Psoas muscle (tissue), 8 donors: ENCODE results near the gene AFAP1. TPM values are rescaled to one million over a fixed set of nuclear protein-coding genes. Genes with fewer than 3 reads are reported as not detected.

Experiments used
- ATAC-seq, 4 donors: fragments of 200-7000 bp; cut with Tn5 transposase; one replicate each; pipeline ENCODE4 v1.9.1; 2020; ENCODE audit warnings: moderate library complexity in 3 of 4, mild to moderate bottlenecking in 2 of 4
- DNase-seq, 2 donors: peaks; one replicate each; pipeline ENCODE4 v3.0.0-alpha.2; 2020
- H3K27ac ChIP-seq: fragments of 200-600 bp; one replicate; pipeline ENCODE4 v1.8.0; 2022
- H3K27me3 ChIP-seq, 3 donors: fragments of 200-600 bp in 1 of 3; one replicate each; pipeline versions ENCODE4 v1.6.1 to v1.8.0; 2013 to 2022; ENCODE audit warnings: low read length in 2 of 3, mild to moderate bottlenecking in 2 of 3, moderate library complexity in 1 of 3; ENCODE audit not compliant: insufficient read depth in 3 of 3
- H3K36me3 ChIP-seq, 2 donors: fragments of 200-600 bp in 1 of 2; one replicate each; pipeline versions ENCODE4 v1.6.1 to v1.8.0; 2013 to 2022; ENCODE audit warnings: low read depth in 1 of 2, mild to moderate bottlenecking in 1 of 2, moderate library complexity in 1 of 2; ENCODE audit not compliant: insufficient read depth in 1 of 2
- H3K4me1 ChIP-seq: fragments of 200-600 bp; one replicate; pipeline ENCODE4 v1.8.0; 2022
- H3K4me3 ChIP-seq: fragments of 200-600 bp; one replicate; pipeline ENCODE4 v1.8.0; 2022; ENCODE audit warnings: mild to moderate bottlenecking
- H3K9me3 ChIP-seq: fragments of 200-600 bp; one replicate; pipeline ENCODE4 v1.8.0; 2022
- CTCF ChIP-seq: fragments of 200-600 bp; IDR thresholded peaks from one replicate; pipeline ENCODE4 v1.8.0; 2022; ENCODE audit warnings: antibody characterized with exemption
- WGBS, 3 donors: extraction: QIAGEN DNeasy Blood & Tissue Kit; methylation state at CpG; one replicate each; pipeline versions ENCODE4 v1.1.6 to v1.1.7; 2013; 5-methylcytosine and 5-hydroxymethylcytosine counted together
- intact Hi-C, 2 donors: fragments of 100-400 bp; cut with DNase I; formaldehyde crosslinking; loops; one replicate each; pipeline versions ENCODE4 v1.11.0 to v1.14.2; 2022
- polyA plus RNA-seq, 3 donors: library from polyadenylated mRNA; stranded (reverse); fragments of 200-250 nt; gene quantifications; one replicate each; pipeline ENCODE4 v1.2.3, GENCODE V29; 2013
- total RNA-seq, 4 donors: library from RNA; stranded (reverse); fragmentation: NEBNext Ultra II Directional in 2 of 4; extraction: Animal tissue kit (Norgen Biotek cat#: 25700) in 2 of 4; gene quantifications; one replicate each; pipeline versions ENCODE4 v1.2.1 to v1.2.4, GENCODE V29; 2021 to 2023
- donor health status: healthy with polysubstance abuse.
- donor health status: DM: no; HTN: no; CAD: no; lungs with moderate emphysema.
- donor health status: Bipolar disorder and iron deficiency.
- donor health status: healthy.
- donor health status: DM: yes; HTN: yes; CAD: no.
- donor health status: DM: no; HTN: no; CAD: no.
- donor health status: DM: no; HTN: no; CAD: no.
- donor health status: DM: yes; HTN: yes; CAD: no.

Gene AFAP1
- total and polyA plus RNA-seq, 7 donors, result 1.3 to 11.4 (median 2.6) TPM

- no peak for TF ChIP-seq CTCF
- DNase-seq, result peak in 1 of 2 donors; percentile 52
- ATAC-seq, result no peak
- no peaks in the 10 kb centered on the region for H3K9me3 ChIP-seq
- no peaks in the 10 kb centered on the region for H3K27me3 ChIP-seq
- peaks cover 8% of the 10 kb centered on the region for H3K4me1 ChIP-seq
- H3K36me3 ChIP-seq, result peaks cover 0 to 21% of the 10 kb centered on the region in 2 donors
- 90 to 95% (median 92%) methylated on average over 11 of the region's 11 CpGs for WGBS, 3 donors
- H3K27ac ChIP-seq, result no peak overlapping the region
- no peak overlapping the region for H3K4me3 ChIP-seq
- intact Hi-C loops, result loop anchor here in 1 of 2 donors (5.0 kb wide), 1 partner anchor 41 kb away; no protein-coding TSS in a partner anchor
These were observed 178.3 kb downstream of the AFAP1 start for GRCh38 chr4:7761312-7761711.

- DNase-seq (peak in 1 of 2 donors; percentile 44), ATAC-seq (no peak)
- peaks cover 8% of the 10 kb centered on the region for H3K4me1 ChIP-seq
- no peaks in the 10 kb centered on the region for H3K9me3 ChIP-seq
- intact Hi-C loops, result loop anchor here in 1 of 2 donors (5.0 kb wide), 1 partner anchor 42 kb away; no protein-coding TSS in a partner anchor
- 81 to 86% (median 83%) methylated on average over 16 of the region's 16 CpGs for WGBS, 3 donors
- TF ChIP-seq CTCF, result no peak
- H3K4me3 ChIP-seq, result no peak overlapping the region
- H3K36me3 ChIP-seq, result peaks cover 0 to 15% of the 10 kb centered on the region in 2 donors
- no peak overlapping the region for H3K27ac ChIP-seq
- no peaks in the 10 kb centered on the region for H3K27me3 ChIP-seq
These were observed 179.0 kb downstream of the AFAP1 start for GRCh38 chr4:7760706-7761105.

GRCh38 chr4:7760228-7760627 is 179.4 kb downstream of the AFAP1 start:
- Histone ChIP-seq H3K9me3 (no peaks in the 10 kb centered on the region), H3K4me3 (no peak overlapping the region), H3K36me3 (peaks cover 0 to 13% of the 10 kb centered on the region in 2 donors), H3K27ac (no peak overlapping the region), H3K27me3 (no peaks in the 10 kb centered on the region), H3K4me1 (peaks cover 8% of the 10 kb centered on the region)
- no peak for ATAC-seq
- intact Hi-C loops, result loop anchor here in 1 of 2 donors (5.0 kb wide), 1 partner anchor 42 kb away; no protein-coding TSS in a partner anchor
- DNase-seq, result peak in 1 of 2 donors; percentile 36
- WGBS, 3 donors, result 80 to 86% (median 84%) methylated on average over 9 of the region's 9 CpGs
- no peak for TF ChIP-seq CTCF

- Histone ChIP-seq H3K4me1 (peaks cover 8% of the 10 kb centered on the region), H3K27ac (no peak overlapping the region), H3K27me3 (no peaks in the 10 kb centered on the region), H3K9me3 (no peaks in the 10 kb centered on the region), H3K36me3 (peaks cover 0 to 13% of the 10 kb centered on the region in 2 donors), H3K4me3 (no peak overlapping the region)
- intact Hi-C loops, result loop anchor here in 1 of 2 donors (5.0 kb wide), 1 partner anchor 43 kb away; no protein-coding TSS in a partner anchor
- ATAC-seq (no peak), DNase-seq (peak in 1 of 2 donors; percentile 30)
- no peak for TF ChIP-seq CTCF
- 93 to 94% (median 93%) methylated on average over 7 of the region's 7 CpGs for WGBS, 3 donors
These were observed 180.0 kb downstream of the AFAP1 start for GRCh38 chr4:7759635-7760034.

GRCh38 chr4:7759216-7759615 is 180.4 kb downstream of the AFAP1 start:
- DNase-seq (no peak), ATAC-seq (no peak)
- no peaks in the 10 kb centered on the region for H3K27me3 ChIP-seq
- intact Hi-C loops, result no loop called here
- no peaks in the 10 kb centered on the region for H3K9me3 ChIP-seq
- WGBS, 3 donors, result 81 to 87% (median 86%) methylated on average over 12 of the region's 12 CpGs
- no peak overlapping the region for H3K4me3 ChIP-seq
- peaks cover 8% of the 10 kb centered on the region for H3K4me1 ChIP-seq
- H3K36me3 ChIP-seq, result peaks cover 0 to 13% of the 10 kb centered on the region in 2 donors
- H3K27ac ChIP-seq, result no peak overlapping the region
- no peak for TF ChIP-seq CTCF
